DMS 273 (cell line): ENCODE results near the gene PHYH.
"Not testable (repeated sequence)": the region's sequence is repeated elsewhere in the genome, so short reads cannot be mapped to it uniquely, and the experiment has no call there.

Experiments
- DNase-seq: peaks from one replicate; lab custom pipeline; 2025; ENCODE audit not compliant: unreplicated experiment; lab: John Stamatoyannopoulos, UW

Gene PHYH

GRCh38 chr10:13299437-13300287 lies at the start of gene PHYH:
Gene PHYH (minus strand): TSS chr10:13300064. CDS start chr10:13300042, 22 bp downstream.
- DNase-seq: peak; percentile 88

- peak; percentile 92 for DNase-seq
Observed at GRCh38 chr10:13348216-13349017, 48.6 kb upstream of the PHYH start, which contains the start of gene SEPHS1. Gene SEPHS1 (minus strand): TSS chr10:13348293. CDS start chr10:13344950, 3,343 bp downstream.

GRCh38 chr10:13347500-13348156 lies 47.8 kb upstream of the PHYH start:
- peak; percentile 92 for DNase-seq

GRCh38 chr10:13347043-13347499 lies 47.2 kb upstream of the PHYH start:
- DNase-seq: peak; percentile 60

- DNase-seq: peak; percentile 50
Observed at GRCh38 chr10:13346283-13347042, 46.6 kb upstream of the PHYH start.

- DNase-seq: no peak
Observed at GRCh38 chr10:13340626-13341376, 40.9 kb upstream of the PHYH start.

- DNase-seq: no peak
Observed at GRCh38 chr10:13340068-13340467, 40.2 kb upstream of the PHYH start.

GRCh38 chr10:13338390-13339110 lies 38.7 kb upstream of the PHYH start:
- DNase-seq: no peak

- no peak for DNase-seq
Observed at GRCh38 chr10:13337827-13338196, 37.9 kb upstream of the PHYH start.

GRCh38 chr10:13337128-13337826 lies 37.4 kb upstream of the PHYH start:
- DNase-seq: peak; percentile 26

GRCh38 chr10:13335881-13336280 lies 36.0 kb upstream of the PHYH start:
- DNase-seq: peak; percentile 80

GRCh38 chr10:13334556-13334955 lies 34.7 kb upstream of the PHYH start:
- DNase-seq: no peak

- no peak for DNase-seq
Observed at GRCh38 chr10:13331646-13332045, 31.8 kb upstream of the PHYH start.

GRCh38 chr10:13330980-13331379 lies 31.1 kb upstream of the PHYH start:
- not testable (repeated sequence) for DNase-seq

- DNase-seq: no peak
Observed at GRCh38 chr10:13329565-13329964, 29.7 kb upstream of the PHYH start.

- no peak for DNase-seq
Observed at GRCh38 chr10:13328613-13329012, 28.7 kb upstream of the PHYH start.

GRCh38 chr10:13328126-13328525 lies 28.3 kb upstream of the PHYH start:
- DNase-seq: no peak

GRCh38 chr10:13327534-13327933 lies 27.7 kb upstream of the PHYH start:
- no peak for DNase-seq
